ENCODE measurements around the gene NKG7.

Gene NKG7

DNA sequence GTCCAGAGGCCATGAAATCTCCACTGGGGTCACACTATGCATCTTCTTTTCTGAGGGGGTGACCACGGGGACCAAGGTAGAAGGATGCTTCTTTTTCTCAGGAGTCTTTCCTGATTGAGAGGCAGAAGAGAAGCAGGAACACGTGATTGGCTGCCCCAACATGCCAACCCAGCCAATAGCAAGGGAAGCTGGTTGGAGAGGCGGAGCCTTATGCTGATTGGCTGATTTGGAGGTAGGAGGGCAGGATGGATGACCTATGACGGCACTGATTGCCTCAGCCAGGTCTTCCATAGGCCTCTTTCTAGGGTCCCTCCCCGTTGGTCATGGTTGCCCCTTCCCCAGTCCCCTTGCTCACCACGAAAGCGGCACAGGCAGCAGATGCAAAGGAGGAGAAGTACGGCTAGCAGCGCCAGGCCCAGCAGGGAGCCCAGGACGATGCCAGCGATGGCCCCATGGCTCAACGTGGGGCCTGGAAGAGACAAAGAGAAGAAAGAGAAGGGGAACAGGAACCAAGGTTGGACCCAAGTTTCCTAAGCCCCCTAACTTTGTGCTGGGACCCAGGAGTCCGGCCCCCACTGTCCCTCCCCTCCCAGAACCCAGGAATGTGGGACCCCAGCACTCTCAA, 38.5 kb downstream of the NKG7 start:
- no peak for DNase-seq

GRCh38 chr19:51331716-51332115, 40.7 kb downstream of the NKG7 start:
- no peak for DNase-seq

DNA sequence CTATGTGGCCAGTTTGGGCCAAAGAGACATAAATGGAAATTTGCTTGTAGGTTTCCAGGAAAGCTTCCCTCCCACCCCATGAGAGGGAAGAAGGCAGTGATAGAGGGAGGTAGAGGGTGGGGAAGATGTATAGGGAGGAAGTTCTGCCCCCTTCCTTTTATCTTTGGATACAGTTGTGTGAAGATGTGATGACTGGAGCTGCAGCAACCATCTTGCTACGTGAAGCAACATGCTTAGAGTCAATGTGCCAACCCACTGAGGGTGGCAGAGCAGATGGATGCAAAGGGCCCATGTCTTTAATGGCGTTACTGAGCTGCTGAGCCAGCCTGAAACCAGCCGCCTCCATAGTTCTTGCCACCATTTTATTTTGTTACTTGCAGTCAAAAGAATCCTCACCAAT, 41.3 kb downstream of the NKG7 start:
- DNase-seq: no peak

- no peak for DNase-seq
Measured at GRCh38 chr19:51330366-51330765, 42.1 kb downstream of the NKG7 start.

GRCh38 chr19:51329411-51329810, 43.0 kb downstream of the NKG7 start:
- DNase-seq: no peak

- peak; percentile 54 for DNase-seq
Measured at GRCh38 chr19:51327066-51328001, 45.1 kb downstream of the NKG7 start.

DNA sequence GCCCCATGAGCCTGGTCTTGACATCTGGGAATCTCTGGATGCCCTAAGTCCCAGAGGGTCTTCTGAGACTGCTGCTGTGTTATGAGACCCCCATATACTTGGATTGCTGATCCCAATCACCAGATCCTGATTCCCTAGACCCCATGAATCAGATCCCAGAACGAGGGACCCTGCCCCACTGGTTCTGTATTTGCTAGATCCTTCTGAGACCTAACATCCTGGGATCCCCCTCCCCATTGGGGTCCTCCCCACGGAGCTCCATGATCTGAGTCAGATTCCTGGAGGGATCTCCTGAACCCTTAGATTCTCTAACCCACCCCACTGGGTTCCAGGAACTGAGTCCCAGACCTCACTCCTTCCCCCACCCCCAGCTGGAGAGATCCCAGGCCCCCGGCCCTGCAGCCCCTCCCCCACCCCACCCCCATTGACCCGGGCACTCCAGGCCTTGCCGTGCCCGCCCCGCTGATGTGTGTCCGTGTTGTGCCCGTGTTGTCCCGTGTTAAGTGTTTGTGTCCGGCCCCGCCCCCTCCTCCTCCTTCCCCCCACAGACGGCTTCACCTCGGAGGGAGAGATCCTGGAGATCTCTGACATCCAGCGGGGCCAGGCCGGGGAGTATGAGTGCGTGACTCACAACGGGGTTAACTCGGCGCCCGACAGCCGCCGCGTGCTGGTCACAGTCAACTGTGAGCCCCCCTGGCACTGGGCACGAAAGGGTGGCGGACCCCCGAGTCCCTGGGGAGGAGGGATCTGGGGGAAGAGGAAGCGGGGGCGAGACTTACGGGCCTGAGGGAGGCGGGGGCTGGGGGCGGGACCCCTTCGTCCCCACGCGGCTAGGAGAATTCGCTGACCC, 46.0 kb downstream of the NKG7 start:
- no peak for DNase-seq

DNA sequence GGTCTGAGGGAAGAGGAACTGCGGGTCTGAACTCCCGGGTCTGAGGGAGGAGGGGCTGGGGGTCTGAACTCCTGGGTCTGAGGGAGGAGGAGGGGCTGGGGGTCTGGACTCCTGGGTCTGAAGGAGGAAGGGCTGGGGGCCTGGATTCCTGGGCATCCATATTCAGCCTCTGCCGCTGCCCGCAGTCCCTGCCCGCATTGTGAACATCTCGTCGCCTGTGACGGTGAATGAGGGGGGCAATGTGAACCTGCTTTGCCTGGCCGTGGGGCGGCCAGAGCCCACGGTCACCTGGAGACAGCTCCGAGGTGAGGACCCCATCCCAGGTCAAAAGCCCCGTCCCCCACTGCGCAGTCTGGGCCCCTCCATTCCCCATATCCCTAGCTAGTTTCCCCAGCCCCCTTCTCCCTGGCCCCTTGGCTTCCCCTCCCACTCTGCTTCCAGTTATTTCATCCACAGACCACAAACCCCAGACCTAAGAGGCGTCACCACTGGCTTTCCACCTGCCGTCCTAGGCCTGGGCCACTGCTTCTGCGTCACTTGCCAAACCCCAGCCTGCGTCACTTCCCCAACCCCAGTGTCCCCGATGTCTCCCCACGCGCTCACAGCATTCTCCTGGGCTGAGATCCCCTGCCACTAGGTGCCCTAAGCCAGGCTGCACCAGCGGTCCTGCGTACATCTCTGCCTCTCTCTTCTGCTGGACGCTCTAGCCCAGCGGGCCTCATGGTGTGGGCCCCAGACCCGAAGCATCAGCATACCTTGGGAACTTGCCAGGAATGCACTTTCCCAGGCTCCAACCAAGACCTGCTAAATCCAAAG, 47.1 kb downstream of the NKG7 start:
- DNase-seq: no peak

DNA sequence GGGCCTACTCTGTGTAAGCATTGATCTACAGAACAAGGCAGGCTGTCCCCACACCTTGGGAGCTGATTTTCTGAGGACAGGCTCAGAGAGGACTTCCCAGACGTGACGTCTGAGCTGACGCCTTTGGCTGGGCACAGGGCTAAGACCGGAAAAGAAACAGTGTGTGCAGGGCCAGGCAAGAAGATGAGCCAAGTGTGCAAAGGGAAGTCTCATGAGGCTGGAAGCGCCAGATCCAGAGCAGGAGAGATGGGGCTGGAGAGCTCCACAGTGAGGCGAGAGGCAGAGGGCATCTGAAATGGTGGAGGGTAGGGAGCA, 48.3 kb downstream of the NKG7 start:
- DNase-seq: no peak

GRCh38 chr19:51323481-51324166, 48.8 kb downstream of the NKG7 start:
- no peak for DNase-seq

- no peak for DNase-seq
Measured at GRCh38 chr19:51321799-51322198, 50.7 kb downstream of the NKG7 start.

Data from activated CD4-positive, CD25-positive, alpha-beta regulatory T cell treated with anti-CD3 and anti-CD28 coated beads, Interleukin-2, amount 50 U/mL, for 72 hours (primary cell).